T-cell (primary cell): Measurements from ENCODE around the gene KRT27. TPM values are rescaled to one million over a fixed set of nuclear protein-coding genes. Genes with fewer than 3 reads are reported as not detected.

ENCODE experiments used
- ATAC-seq, 4 experiments: fragments of 200-7000 bp in 3 of 4; fragments of 150-1000 bp in 1 of 4; cut with Tn5 transposase; replicated peaks in 1 of 4; 1 replicate in 3 of 4; 2 replicates in 1 of 4; pipeline ENCODE4 v1.10.0; 2021; ENCODE audit warnings: moderate library complexity in 3 of 4, mild to moderate bottlenecking in 2 of 4, moderate number of reproducible peaks in 1 of 4
- CTCF ChIA-PET, 2 donors: fragments of 300-600 bp; sonication (Branson Sonifier 250); formaldehyde crosslinking; loops; one replicate each; lab custom pipeline; 2022; ENCODE audit warnings: antibody characterized with exemption in 2 of 2; lab: Charles Lee
- POLR2A ChIA-PET, 2 donors: fragments of 300-600 bp; sonication (Branson Sonifier 250); formaldehyde crosslinking; loops; one replicate each; lab custom pipeline; 2022; ENCODE audit warnings: antibody characterized with exemption in 2 of 2; lab: Charles Lee
- DNase-seq, 35 experiments: peaks; one replicate each; pipeline versions ENCODE4 v3.0.0 to v3.0.0-alpha.2; 2013 to 2023
- H3K27ac ChIP-seq: one replicate; pipeline ENCODE4 v1.5.1; 2013; ENCODE audit warnings: low read length
- H3K27me3 ChIP-seq, 2 experiments: replicated peaks in 1 of 2; 1 replicate in 1 of 2; 2 replicates in 1 of 2; pipeline versions ENCODE4 v1.6.1 to v1.7.0; 2013; ENCODE audit warnings: low read length in 1 of 2, mixed read lengths in 1 of 2; ENCODE audit not compliant: control insufficient read depth in 2 of 2, insufficient read depth in 2 of 2; ENCODE audit errors: extremely low read depth in 1 of 2
- H3K36me3 ChIP-seq, 2 donors: 1 replicate in 1 of 2; 2 replicates in 1 of 2; pipeline versions ENCODE4 v1.6.1 to v1.7.0; 2013; ENCODE audit warnings: low read length in 1 of 2; ENCODE audit not compliant: control insufficient read depth in 2 of 2, insufficient read depth in 1 of 2; ENCODE audit errors: extremely low read depth in 1 of 2
- H3K4me1 ChIP-seq, 2 experiments: 1 replicate in 1 of 2; 2 replicates in 1 of 2; pipeline versions ENCODE4 v1.6.1 to v1.7.0; 2013; ENCODE audit warnings: low read length in 2 of 2, mixed read lengths in 1 of 2; ENCODE audit not compliant: insufficient read depth in 2 of 2, control insufficient read depth in 1 of 2; ENCODE audit errors: extremely low read depth in 1 of 2
- H3K4me3 ChIP-seq, 2 donors: 1 replicate in 1 of 2; 2 replicates in 1 of 2; pipeline versions ENCODE4 v1.5.1 to v1.7.0; 2013; ENCODE audit warnings: mild to moderate bottlenecking in 2 of 2, low read length in 1 of 2, moderate library complexity in 1 of 2; ENCODE audit not compliant: control insufficient read depth in 1 of 2; ENCODE audit errors: extremely low read depth in 1 of 2
- H3K9me3 ChIP-seq: 2 replicates; pipeline ENCODE4 v1.7.0; 2013
- H3K27ac Mint-ChIP-seq, 2 donors: one replicate each; pipeline ENCODE4 v1.8.0; 2020 to 2021; ENCODE audit warnings: mild to moderate bottlenecking in 2 of 2, mixed read lengths in 2 of 2
- H3K27me3 Mint-ChIP-seq, 2 donors: one replicate each; pipeline ENCODE4 v1.8.0; 2021 to 2022; ENCODE audit warnings: mixed read lengths in 2 of 2
- H3K36me3 Mint-ChIP-seq: one replicate; pipeline ENCODE4 v1.8.0; 2021; ENCODE audit warnings: mixed read lengths
- H3K4me1 Mint-ChIP-seq, 3 donors: one replicate each; pipeline ENCODE4 v1.8.0; 2020 to 2022; ENCODE audit warnings: mixed read lengths in 3 of 3, mild to moderate bottlenecking in 1 of 3
- H3K4me3 Mint-ChIP-seq, 3 donors: one replicate each; pipeline ENCODE4 v1.8.0; 2020 to 2022; ENCODE audit warnings: mild to moderate bottlenecking in 3 of 3, mixed read lengths in 3 of 3, moderate library complexity in 3 of 3
- H3K9me3 Mint-ChIP-seq, 3 donors: one replicate each; pipeline ENCODE4 v1.8.0; 2020 to 2022; ENCODE audit warnings: mixed read lengths in 3 of 3
- WGBS: methylation state at CpG from one replicate; pipeline ENCODE4 v1.1.5; 2013; ENCODE audit warnings: missing lambda C conversion rate; ENCODE audit not compliant: insufficient coverage; 5-methylcytosine and 5-hydroxymethylcytosine counted together
- total RNA-seq, 35 experiments: library from RNA in 6 of 35; stranded (reverse) in 6 of 35; fragments of 120-200 nt in 1 of 35; gene quantifications; one replicate each; pipeline versions ENCODE4 v1.2.1 to v1.2.4 and lab custom pipeline; 2013 to 2026

KRT27 gene
- total RNA-seq, 5 donors from 2014 or later (not counting 1 experiment from before 2014, with no cell fraction given): not detected

GRCh38 chr17:40777971-40778370 lies 4.4 kb downstream of the KRT27 start:
- Mint-ChIP-seq H3K36me3 (no peaks in the 10 kb centered on the region), H3K27ac (no peak overlapping the region), H3K4me3 (no peak overlapping the region), H3K4me1 (peaks cover 0 to 8% (median 2%) of the 10 kb centered on the region in 3 donors), H3K9me3 (no peaks in the 10 kb centered on the region), H3K27me3 (peaks cover 60 to 72% of the 10 kb centered on the region in 2 donors)
- POLR2A ChIA-PET: no interaction called here
- Histone ChIP-seq H3K27me3 (peaks cover 14 to 29% of the 10 kb centered on the region in 2 experiments), H3K4me1 (peaks cover 0 to 4% of the 10 kb centered on the region in 2 experiments), H3K27ac (no peak overlapping the region), H3K36me3 (no peaks in the 10 kb centered on the region), H3K4me3 (no peak overlapping the region), H3K9me3 (no peaks in the 10 kb centered on the region)
- no CpG with 5 or more reads among the region's 3 CpGs for WGBS
- CTCF ChIA-PET: interaction anchor here in 1 of 2 donors (0.5 kb wide), 1 partner anchor 297 kb away, joined by 6 read pairs; no protein-coding TSS in a partner anchor
- no peak for ATAC-seq
- DNase-seq: no peak

GRCh38 chr17:40777459-40777858 lies 4.9 kb downstream of the KRT27 start:
- H3K4me3 ChIP-seq: no peak overlapping the region
- H3K4me3 Mint-ChIP-seq: no peak overlapping the region
- H3K4me1 Mint-ChIP-seq: peaks cover 0 to 8% (median 2%) of the 10 kb centered on the region in 3 donors
- no peaks in the 10 kb centered on the region for H3K36me3 Mint-ChIP-seq
- no peaks in the 10 kb centered on the region for H3K9me3 Mint-ChIP-seq
- CTCF ChIA-PET: interaction anchor here in 1 of 2 donors (0.5 kb wide), 1 partner anchor 297 kb away, joined by 6 read pairs; no protein-coding TSS in a partner anchor
- ATAC-seq (no peak), DNase-seq (no peak)
- WGBS: 66% methylated on average over 5 of the region's 7 CpGs
- peaks cover 0 to 4% of the 10 kb centered on the region in 2 experiments for H3K4me1 ChIP-seq
- H3K9me3 ChIP-seq: no peaks in the 10 kb centered on the region
- no peak overlapping the region for H3K27ac Mint-ChIP-seq
- H3K27ac ChIP-seq: no peak overlapping the region
- peaks cover 17 to 30% of the 10 kb centered on the region in 2 experiments for H3K27me3 ChIP-seq
- peaks cover 65 to 74% of the 10 kb centered on the region in 2 donors for H3K27me3 Mint-ChIP-seq
- POLR2A ChIA-PET: no interaction called here
- H3K36me3 ChIP-seq: no peaks in the 10 kb centered on the region

GRCh38 chr17:40775945-40776344 lies 6.4 kb downstream of the KRT27 start:
- no peaks in the 10 kb centered on the region for H3K9me3 Mint-ChIP-seq
- DNase-seq (no peak), ATAC-seq (no peak)
- Histone ChIP-seq H3K36me3 (no peaks in the 10 kb centered on the region), H3K9me3 (no peaks in the 10 kb centered on the region), H3K27ac (no peak overlapping the region), H3K27me3 (peaks cover 17 to 29% of the 10 kb centered on the region in 2 experiments), H3K4me3 (no peak overlapping the region), H3K4me1 (peaks cover 0 to 4% of the 10 kb centered on the region in 2 experiments)
- H3K36me3 Mint-ChIP-seq: no peaks in the 10 kb centered on the region
- H3K27me3 Mint-ChIP-seq: peaks cover 68 to 76% of the 10 kb centered on the region in 2 donors
- H3K4me1 Mint-ChIP-seq: peaks cover 0 to 8% (median 2%) of the 10 kb centered on the region in 3 donors
- no peak overlapping the region for H3K27ac Mint-ChIP-seq
- no peak overlapping the region for H3K4me3 Mint-ChIP-seq
- ChIA-PET CTCF (no interaction called here), POLR2A (no interaction called here)
- WGBS: 100% methylated on average over 1 of the region's 4 CpGs

GRCh38 chr17:40772101-40772500 lies 10.2 kb downstream of the KRT27 start, which contains the start of gene KRT26:
KRT26 (minus strand) TSS chr17:40772201; CDS start chr17:40772113, 88 bp downstream.
- no peak for ATAC-seq
- ChIA-PET CTCF (no interaction called here), POLR2A (no interaction called here)
- Mint-ChIP-seq H3K4me3 (no peak within 1 kb of the TSS), H3K9me3 (no peaks in the 10 kb centered on the region), H3K4me1 (no peaks in the 10 kb centered on the region), H3K27me3 (peaks cover 46 to 56% of the 10 kb centered on the region in 2 donors), H3K36me3 (no peaks in the 10 kb centered on the region), H3K27ac (no peak within 1 kb of the TSS)
- Histone ChIP-seq H3K4me3 (no peak within 1 kb of the TSS), H3K4me1 (no peaks in the 10 kb centered on the region), H3K27me3 (peaks cover 10 to 21% of the 10 kb centered on the region in 2 experiments), H3K36me3 (no peaks in the 10 kb centered on the region), H3K27ac (no peak within 1 kb of the TSS), H3K9me3 (no peaks in the 10 kb centered on the region)
- WGBS: 75% methylated on average over 1 of the region's 3 CpGs
- DNase-seq: no peak

GRCh38 chr17:40765657-40766056 lies 16.7 kb downstream of the KRT27 start:
- CTCF ChIA-PET: no interaction called here
- Histone ChIP-seq H3K9me3 (peaks cover 7% of the 10 kb centered on the region), H3K36me3 (no peaks in the 10 kb centered on the region), H3K4me1 (no peaks in the 10 kb centered on the region), H3K27ac (no peak overlapping the region), H3K4me3 (no peak overlapping the region), H3K27me3 (peaks cover 2 to 16% of the 10 kb centered on the region in 2 experiments)
- Mint-ChIP-seq H3K27ac (no peak overlapping the region), H3K9me3 (peaks cover 9 to 18% (median 18%) of the 10 kb centered on the region in 3 donors), H3K27me3 (peaks cover 22 to 39% of the 10 kb centered on the region in 2 donors), H3K4me3 (no peak overlapping the region), H3K36me3 (peaks cover 3% of the 10 kb centered on the region), H3K4me1 (no peaks in the 10 kb centered on the region)
- WGBS: no CpG with 5 or more reads among the region's 2 CpGs
- POLR2A ChIA-PET: no interaction called here
- ATAC-seq: no peak
- no peak for DNase-seq

- no peak overlapping the region for H3K4me3 Mint-ChIP-seq
- no CpG with 5 or more reads among the region's 1 CpG for WGBS
- no peaks in the 10 kb centered on the region for H3K4me1 Mint-ChIP-seq
- peaks cover 20 to 37% (median 33%) of the 10 kb centered on the region in 3 donors for H3K9me3 Mint-ChIP-seq
- Histone ChIP-seq H3K27me3 (peaks cover 2 to 10% of the 10 kb centered on the region in 2 experiments), H3K4me3 (no peak overlapping the region), H3K4me1 (no peaks in the 10 kb centered on the region), H3K9me3 (peaks cover 17% of the 10 kb centered on the region), H3K36me3 (no peaks in the 10 kb centered on the region), H3K27ac (no peak overlapping the region)
- H3K36me3 Mint-ChIP-seq: peaks cover 10% of the 10 kb centered on the region
- peaks cover 22 to 39% of the 10 kb centered on the region in 2 donors for H3K27me3 Mint-ChIP-seq
- no peak for ATAC-seq
- no peak for DNase-seq
- ChIA-PET CTCF (interaction anchor here in 1 of 2 donors (0.5 kb wide), 1 partner anchor 1926 kb away, joined by 4 read pairs; no protein-coding TSS in a partner anchor), POLR2A (no interaction called here)
- H3K27ac Mint-ChIP-seq: no peak overlapping the region
Measured at GRCh38 chr17:40763752-40764151, 18.6 kb downstream of the KRT27 start.
